GM19395 (cell line): ENCODE data around the gene CLDN4.

Experiments
- ATAC-seq: cut with Tn5 transposase; IDR thresholded peaks from one replicate; pipeline ENCODE4 v1.9.1; 2021; ENCODE audit warnings: mild to moderate bottlenecking, moderate library complexity; ENCODE audit not compliant: unreplicated experiment

CLDN4 gene

GRCh38 chr7:73871163-73872011, 40.6 kb downstream of the CLDN4 start:
- no peak for ATAC-seq

- ATAC-seq: no peak
These were observed 41.5 kb downstream of the CLDN4 start for GRCh38 chr7:73872056-73872908.

DNA sequence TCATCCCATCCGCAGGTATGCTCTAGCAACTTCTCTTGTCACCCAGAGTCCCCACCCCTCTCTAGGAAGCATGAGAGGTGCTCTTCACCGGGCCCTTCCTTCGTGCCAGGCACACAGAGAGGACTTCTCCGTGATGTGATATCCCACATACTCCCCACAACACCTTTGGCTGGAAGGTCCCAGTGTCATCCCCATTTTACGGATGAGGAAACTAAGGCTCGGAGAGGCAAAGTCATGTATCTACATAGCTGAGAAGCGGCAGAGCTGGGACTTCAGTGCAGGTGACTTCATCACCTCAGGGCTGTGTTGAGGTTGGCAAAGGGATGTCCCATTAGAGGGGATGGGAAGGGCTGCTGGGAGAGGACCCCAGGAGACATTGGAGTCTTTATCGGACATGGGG, 45.6 kb downstream of the CLDN4 start:
- ATAC-seq: no peak

DNA sequence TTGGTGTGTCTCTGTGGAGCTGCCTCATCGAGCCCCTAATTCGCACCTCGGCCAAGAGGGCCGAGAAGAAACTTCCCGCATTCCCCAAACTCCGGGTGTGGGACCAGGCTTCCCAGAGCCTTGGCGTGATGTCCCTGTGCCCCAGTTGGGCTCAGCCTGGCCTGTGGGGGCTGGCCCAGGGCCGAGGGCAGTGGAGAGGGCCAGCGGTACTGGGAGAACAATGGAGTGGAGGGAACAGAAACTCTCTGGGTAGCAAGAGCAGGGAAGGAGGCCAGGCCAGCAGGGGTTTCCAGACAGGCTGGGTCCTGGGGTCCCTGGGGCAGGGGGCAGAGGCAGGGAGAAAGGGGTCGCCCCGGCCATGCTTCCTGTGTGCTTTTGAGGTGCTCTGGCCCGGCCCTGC, 46.2 kb downstream of the CLDN4 start:
- no peak for ATAC-seq

- ATAC-seq: no peak
These were observed 49.3 kb downstream of the CLDN4 start for GRCh38 chr7:73879977-73880681.

DNA sequence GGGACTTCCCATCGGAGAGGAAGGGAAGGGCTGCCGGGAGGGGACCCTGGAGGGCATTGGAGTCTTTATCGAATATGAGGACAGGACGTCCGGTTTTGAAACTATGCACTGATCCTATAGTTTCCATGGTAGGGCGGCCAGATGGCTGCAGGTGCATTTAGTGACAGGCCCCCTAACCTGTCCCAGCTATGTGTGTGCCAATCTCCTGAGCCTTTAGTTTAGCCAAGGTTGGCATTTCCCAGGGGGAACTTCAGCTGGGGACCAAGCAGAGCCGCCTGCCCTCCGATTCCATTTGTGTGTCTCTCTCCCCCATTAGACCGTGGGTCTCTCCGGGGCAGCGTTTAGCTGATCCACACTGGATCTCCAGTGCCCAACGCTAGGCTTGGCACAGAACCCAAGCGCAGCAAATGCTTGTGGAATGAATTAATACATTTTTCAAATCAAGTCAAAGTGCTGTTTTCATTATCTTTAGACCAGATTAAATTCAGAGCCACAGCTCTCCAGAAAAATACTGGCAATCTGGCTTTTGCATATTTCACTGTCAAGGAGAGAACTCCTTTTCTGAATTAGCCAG, 50.0 kb downstream of the CLDN4 start:
- no peak for ATAC-seq

DNA sequence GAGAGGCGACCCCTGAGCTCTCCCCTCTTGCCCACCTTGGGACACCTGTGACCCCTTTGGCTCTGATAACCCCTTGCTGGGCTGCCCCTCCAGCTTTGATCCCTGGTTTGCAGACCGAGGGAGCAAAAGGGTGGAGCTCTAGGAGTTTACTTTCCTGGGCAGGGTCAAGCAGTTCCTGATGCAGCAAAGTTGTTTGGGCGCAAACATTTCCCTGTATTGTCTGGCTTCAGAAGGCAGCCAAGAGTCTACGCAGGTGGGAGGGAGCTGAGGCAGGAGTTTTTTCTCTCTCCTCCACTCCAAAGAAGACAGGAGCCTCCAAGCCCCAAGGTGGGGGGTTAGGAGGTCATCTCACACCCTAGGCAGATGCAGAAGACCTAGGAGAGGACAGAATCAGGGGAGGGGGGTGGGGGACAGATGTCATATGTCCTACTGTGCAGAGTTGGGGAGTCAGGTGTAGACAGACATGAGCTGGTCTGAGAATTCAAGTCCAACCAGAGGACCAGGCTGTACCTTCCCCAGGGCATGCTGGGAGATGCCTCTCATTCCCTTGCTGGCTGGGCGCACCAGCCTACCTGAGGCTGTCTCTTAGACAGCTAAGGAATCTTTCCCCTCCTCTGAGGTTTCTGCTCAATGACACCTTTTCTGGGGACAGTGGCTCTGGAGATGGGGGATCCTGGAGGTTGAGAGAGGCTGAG, 50.7 kb downstream of the CLDN4 start:
- ATAC-seq: no peak

DNA sequence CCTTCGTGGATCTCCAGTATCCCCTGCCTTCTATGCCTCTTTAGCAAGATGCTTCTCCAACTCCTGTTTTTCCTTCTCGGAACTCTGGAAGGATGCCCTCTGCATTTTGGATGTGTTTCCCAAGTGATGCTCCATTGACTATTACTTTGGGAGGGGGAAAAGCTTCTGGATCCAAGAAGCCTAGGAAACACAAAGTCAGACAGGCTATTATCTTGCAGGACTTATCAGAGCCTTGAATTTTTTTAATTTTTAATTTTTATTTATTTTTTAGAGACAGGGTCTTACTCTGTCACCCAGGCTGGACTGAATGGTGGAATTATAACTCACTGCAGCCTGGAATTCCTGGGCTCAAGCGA, 51.2 kb downstream of the CLDN4 start:
- no peak for ATAC-seq
